ENCODE data around the gene CRADD. TPM values are rescaled to one million over a fixed set of nuclear protein-coding genes. Genes with fewer than 3 reads are reported as not detected.

CRADD gene
- total RNA-seq, 2 donors from 2014 or later, result 27.2 to 75.2 TPM

DNA sequence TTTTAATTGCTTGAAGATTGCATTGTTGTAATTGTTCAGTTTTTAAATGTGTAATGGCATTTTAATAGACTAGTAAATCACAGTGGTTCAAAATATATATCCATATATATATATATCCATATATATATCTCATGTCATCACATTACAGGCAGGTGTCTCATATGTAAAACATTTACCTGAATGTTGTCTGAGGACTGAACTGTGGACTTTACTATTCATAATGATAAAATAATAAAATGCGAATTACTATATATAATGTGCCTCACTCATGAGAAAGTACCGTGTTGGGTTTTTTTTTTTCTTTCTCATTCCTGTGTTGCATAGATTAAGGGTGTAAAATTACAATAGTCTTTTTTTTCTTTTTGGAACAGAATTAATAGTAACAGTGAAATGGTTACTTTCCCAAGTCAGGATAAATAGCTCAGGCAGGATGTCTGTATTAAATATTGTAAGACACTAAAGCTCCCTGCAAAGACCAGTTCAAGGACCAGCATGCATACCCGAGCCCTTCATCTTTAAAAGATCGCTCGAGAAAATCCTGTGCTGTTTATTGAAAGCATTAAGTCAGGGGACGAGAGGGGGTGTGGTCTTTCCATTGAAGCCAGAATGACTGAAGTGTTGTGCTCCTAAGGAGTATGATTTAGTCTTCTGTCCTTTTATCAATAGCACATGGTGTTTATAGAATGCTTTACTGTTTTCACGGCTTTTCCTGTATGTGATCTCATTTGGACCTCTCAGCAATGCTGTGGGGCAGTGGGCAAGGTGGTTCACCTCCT lies 173.5 kb downstream of the CRADD start:
- 92 to 95% methylated on average over 7 of the region's 7 CpGs for WGBS, 2 donors
- Histone ChIP-seq H3K9me3 (no peaks in the 10 kb centered on the region), H3K27me3 (no peaks in the 10 kb centered on the region), H3K4me1 (no peaks in the 10 kb centered on the region), H3K4me3 (no peak overlapping the region), H3K27ac (no peak overlapping the region), H3K36me3 (replicated peaks in 1 of 2; ENCODE audit: insufficient read depth in 1 of 2, low read depth in 2 of 2) (no peaks in the 10 kb centered on the region)
- DNase-seq (no peak), ATAC-seq (no peak)
- intact Hi-C loops (cut with DNase I), result no loop called here
- TF ChIP-seq CTCF (IDR thresholded peaks at IDR 0.05) (no peak), POLR2A (IDR thresholded peaks at IDR 0.05) (no peak)

GRCh38 chr12:93851257-93851671 lies 174.1 kb downstream of the CRADD start:
- ATAC-seq, result no peak
- H3K4me3 ChIP-seq, result no peak overlapping the region
- no peak overlapping the region for H3K27ac ChIP-seq
- H3K36me3 ChIP-seq (replicated peaks in 1 of 2; ENCODE audit: insufficient read depth in 1 of 2, low read depth in 2 of 2), result no peaks in the 10 kb centered on the region
- no peaks in the 10 kb centered on the region for H3K27me3 ChIP-seq
- TF ChIP-seq POLR2A (IDR thresholded peaks at IDR 0.05) (no peak), CTCF (IDR thresholded peaks at IDR 0.05) (no peak)
- H3K4me1 ChIP-seq, result no peaks in the 10 kb centered on the region
- intact Hi-C loops (cut with DNase I), result no loop called here
- no peak for DNase-seq
- H3K9me3 ChIP-seq, result no peaks in the 10 kb centered on the region
- 80 to 97% methylated on average over 4 of the region's 4 CpGs for WGBS, 2 donors

DNA sequence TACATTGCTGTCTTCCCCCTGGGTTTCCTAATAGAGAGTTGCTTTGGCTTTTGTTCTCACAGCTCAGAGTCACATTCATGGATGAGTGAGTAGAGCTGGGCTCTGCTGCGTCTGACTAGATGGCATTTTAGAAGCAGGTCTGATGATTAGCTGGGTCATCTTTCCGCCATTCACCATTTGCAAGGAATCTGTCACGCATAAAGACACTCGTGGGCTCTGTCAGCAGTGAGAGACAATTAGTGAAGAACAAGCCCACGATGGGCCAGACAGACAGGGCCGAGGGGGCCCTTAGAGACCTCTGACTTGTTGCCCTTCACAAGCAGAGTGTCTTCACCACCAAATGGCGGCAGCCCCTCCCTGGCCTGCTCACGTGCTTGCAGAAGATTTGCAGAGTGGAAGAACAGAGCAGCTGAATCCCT lies 175.0 kb downstream of the CRADD start:
- Histone ChIP-seq H3K27ac (no peak overlapping the region), H3K4me1 (no peaks in the 10 kb centered on the region), H3K27me3 (no peaks in the 10 kb centered on the region), H3K4me3 (no peak overlapping the region), H3K9me3 (no peaks in the 10 kb centered on the region), H3K36me3 (replicated peaks in 1 of 2; ENCODE audit: insufficient read depth in 1 of 2, low read depth in 2 of 2) (no peaks in the 10 kb centered on the region)
- TF ChIP-seq CTCF (IDR thresholded peaks at IDR 0.05) (no peak), POLR2A (IDR thresholded peaks at IDR 0.05) (no peak)
- no peak for DNase-seq
- 84 to 85% methylated on average over 7 to 8 of the region's 8 CpGs for WGBS, 2 donors
- ATAC-seq, result no peak
- intact Hi-C loops (cut with DNase I), result no loop called here

- no peak for DNase-seq
- Histone ChIP-seq H3K27me3 (no peaks in the 10 kb centered on the region), H3K27ac (no peak overlapping the region), H3K36me3 (replicated peaks in 1 of 2; ENCODE audit: insufficient read depth in 1 of 2, low read depth in 2 of 2) (no peaks in the 10 kb centered on the region), H3K4me1 (no peaks in the 10 kb centered on the region), H3K4me3 (no peak overlapping the region), H3K9me3 (no peaks in the 10 kb centered on the region)
- TF ChIP-seq CTCF (IDR thresholded peaks at IDR 0.05) (no peak), POLR2A (IDR thresholded peaks at IDR 0.05) (no peak)
- no peak for ATAC-seq
- intact Hi-C loops (cut with DNase I), result no loop called here
- WGBS, 2 donors, result 87 to 88% methylated on average over 17 of the region's 17 CpGs
These were observed 176.7 kb downstream of the CRADD start for GRCh38 chr12:93853698-93854478.

Data from body of pancreas (tissue), 4 donors.